Hindlimb muscle (tissue), 1 donor: ENCODE data around the gene KDM3A. TPM values are rescaled to one million over a fixed set of nuclear protein-coding genes. Genes with fewer than 3 reads are reported as not detected.

ENCODE experiments used
- DNase-seq: peaks from one replicate; pipeline ENCODE4 v3.0.0-alpha.2; 2013
- polyA plus RNA-seq: library from polyadenylated mRNA; unstranded; fragments of 120-200 nt; gene quantifications from one replicate; pipeline ENCODE4 v1.2.1, GENCODE V29; 2013; ENCODE audit not compliant: insufficient read length

Gene KDM3A
- polyA plus RNA-seq = 62.1 TPM

- DNase-seq = peak; percentile 99
Measured at GRCh38 chr2:86440631-86441391, at the start of gene KDM3A. KDM3A (plus strand) TSS chr2:86441371; CDS start chr2:86442048, 677 bp downstream.

- DNase-seq = no peak
Measured at GRCh38 chr2:86392873-86393518, 48.2 kb upstream of the KDM3A start.

- no peak for DNase-seq
Measured at GRCh38 chr2:86393521-86394491, 47.4 kb upstream of the KDM3A start.

GRCh38 chr2:86396291-86396785 lies 44.8 kb upstream of the KDM3A start:
- DNase-seq = no peak

- DNase-seq = no peak
Measured at GRCh38 chr2:86397986-86398385, 43.2 kb upstream of the KDM3A start.

GRCh38 chr2:86398500-86399474 lies 42.4 kb upstream of the KDM3A start:
- DNase-seq = no peak

GRCh38 chr2:86400321-86400720 lies 40.9 kb upstream of the KDM3A start:
- DNase-seq = no peak

- no peak for DNase-seq
Measured at GRCh38 chr2:86410581-86410980, 30.6 kb upstream of the KDM3A start.

GRCh38 chr2:86411396-86411795 lies 29.8 kb upstream of the KDM3A start:
- DNase-seq = no peak

GRCh38 chr2:86412007-86412406 lies 29.2 kb upstream of the KDM3A start:
- DNase-seq = no peak

GRCh38 chr2:86413296-86414094 lies 27.7 kb upstream of the KDM3A start:
- DNase-seq = no peak

- no peak for DNase-seq
Measured at GRCh38 chr2:86414996-86415395, 26.2 kb upstream of the KDM3A start.

GRCh38 chr2:86416146-86416545 lies 25.0 kb upstream of the KDM3A start:
- no peak for DNase-seq

- no peak for DNase-seq
Measured at GRCh38 chr2:86417961-86418360, 23.2 kb upstream of the KDM3A start.

- no peak for DNase-seq
Measured at GRCh38 chr2:86420913-86421312, 20.3 kb upstream of the KDM3A start.

- DNase-seq = no peak
Measured at GRCh38 chr2:86426271-86426670, 14.9 kb upstream of the KDM3A start.

- no peak for DNase-seq
Measured at GRCh38 chr2:86429335-86429734, 11.8 kb upstream of the KDM3A start.

- DNase-seq = no peak
Measured at GRCh38 chr2:86430368-86430767, 10.8 kb upstream of the KDM3A start.

GRCh38 chr2:86433137-86433536 lies 8.0 kb upstream of the KDM3A start:
- no peak for DNase-seq

GRCh38 chr2:86434290-86434689 lies 6.9 kb upstream of the KDM3A start:
- no peak for DNase-seq

GRCh38 chr2:86435531-86435930 lies 5.6 kb upstream of the KDM3A start:
- DNase-seq = no peak
